Keratinocyte (primary cell): ENCODE measurements around the gene CCNY. TPM values are rescaled to one million over a fixed set of nuclear protein-coding genes. Genes with fewer than 3 reads are reported as not detected.

Experiments
- DNase-seq: peaks from one replicate; pipeline ENCODE4 v3.0.0-alpha.2; 2011; ENCODE audit warnings: low read depth, missing footprints, low spot score
- FAIRE-seq: peaks from 2 replicates; lab custom pipeline; 2011; peaks lifted over from hg19 to GRCh38; lab: Jason Lieb, UNC
- H2AFZ ChIP-seq: 2 replicates; pipeline ENCODE4 v1.6.0; 2012; ENCODE audit warnings: low read length, control low read depth, inconsistent platforms; ENCODE audit not compliant: control insufficient read depth
- H3K27ac ChIP-seq: 2 replicates; pipeline ENCODE4 v1.5.1; 2011; ENCODE audit warnings: low read length; ENCODE audit not compliant: control insufficient read depth, insufficient read depth
- H3K27me3 ChIP-seq: 3 replicates; pipeline ENCODE4 v1.6.0; 2011; ENCODE audit warnings: low read length; ENCODE audit not compliant: control insufficient read depth, insufficient read depth; ENCODE audit errors: extremely low read depth
- H3K36me3 ChIP-seq, 2 experiments: 2 replicates in 1 of 2; 3 replicates in 1 of 2; pipeline ENCODE4 v1.5.1; 2011; ENCODE audit warnings: low read length in 2 of 2, mild to moderate bottlenecking in 1 of 2; ENCODE audit not compliant: control insufficient read depth in 2 of 2, insufficient read depth in 2 of 2; ENCODE audit errors: extremely low read depth in 1 of 2
- H3K4me1 ChIP-seq: 3 replicates; pipeline ENCODE4 v1.5.1; 2011; ENCODE audit warnings: low read length; ENCODE audit not compliant: control insufficient read depth, insufficient read depth; ENCODE audit errors: extremely low read depth
- H3K4me2 ChIP-seq: 3 replicates; pipeline ENCODE4 v1.6.0; 2011; ENCODE audit warnings: low read depth, low read length; ENCODE audit not compliant: control insufficient read depth, insufficient read depth; ENCODE audit errors: extremely low read depth
- H3K4me3 ChIP-seq, 3 experiments: fragments of 200-600 bp in 1 of 3; sonication (generic) in 1 of 3; 2 replicates in 2 of 3; 3 replicates in 1 of 3; pipeline ENCODE4 v1.5.1; 2011 to 2016; ENCODE audit warnings: low read length in 3 of 3, mild to moderate bottlenecking in 3 of 3, control low read depth in 2 of 3, inconsistent platforms in 1 of 3, low read depth in 1 of 3, mixed read lengths in 1 of 3, mixed run types in 1 of 3, moderate library complexity in 1 of 3; ENCODE audit not compliant: control insufficient read depth in 2 of 3, insufficient read depth in 2 of 3; ENCODE audit errors: extremely low read depth in 1 of 3
- H3K79me2 ChIP-seq: 2 replicates; pipeline ENCODE4 v1.6.0; 2012; ENCODE audit warnings: low read length; ENCODE audit not compliant: control insufficient read depth, insufficient read depth
- H3K9ac ChIP-seq: 3 replicates; pipeline ENCODE4 v1.6.0; 2011; ENCODE audit warnings: low read length; ENCODE audit not compliant: control insufficient read depth, insufficient read depth; ENCODE audit errors: extremely low read depth
- H3K9me1 ChIP-seq: 3 replicates; pipeline ENCODE4 v1.6.0; 2011; ENCODE audit warnings: low read length; ENCODE audit not compliant: control insufficient read depth, insufficient read depth; ENCODE audit errors: extremely low read depth
- H3K9me3 ChIP-seq: 2 replicates; pipeline ENCODE4 v1.5.1; 2012; ENCODE audit warnings: low read depth, low read length; ENCODE audit not compliant: control insufficient read depth
- H4K20me1 ChIP-seq: 3 replicates; pipeline ENCODE4 v1.6.0; 2011; ENCODE audit warnings: low read length; ENCODE audit not compliant: control insufficient read depth, insufficient read depth; ENCODE audit errors: extremely low read depth
- CTCF ChIP-seq, 3 experiments: IDR thresholded peaks in 1 of 3; conservative IDR thresholded peaks in 1 of 3; optimal IDR thresholded peaks in 1 of 3; 2 replicates in 2 of 3; 3 replicates in 1 of 3; pipeline versions ENCODE3 to v1.5.1; 2011; ENCODE audit warnings: low read length in 3 of 3, mild to moderate bottlenecking in 3 of 3, moderate library complexity in 2 of 3, control low read depth in 1 of 3, inconsistent platforms in 1 of 3; ENCODE audit not compliant: insufficient read depth in 2 of 3; ENCODE audit errors: extremely low read depth in 1 of 3
- EZH2 ChIP-seq: IDR thresholded peaks from one replicate; pipeline ENCODE4 v1.6.1; 2012; ENCODE audit warnings: inconsistent platforms, mild to moderate bottlenecking, low read length, moderate library complexity
- dilution Hi-C: fragments of 300-500 bp; cut with MboI; formaldehyde crosslinking; loops from one replicate; pipeline ENCODE4 v1.7.0; 2020; ENCODE audit warnings: low sequenced_read_pairs; ENCODE audit not compliant: extremely low pct_ligation_motif_present
- polyA plus RNA-seq, 5 experiments: library from polyadenylated mRNA; depleted of rRNA in 3 of 5; stranded (reverse) in 3 of 5; stranded (forward) in 1 of 5; unstranded in 1 of 5; fragments of >200 nt; gene quantifications; 1 replicate in 1 of 5; 2 replicates in 3 of 5; 3 replicates in 1 of 5; pipeline versions ENCODE4 v1.2.1 to v1.2.3, GENCODE V29; 2011 to 2012; ENCODE audit warnings: missing spikeins in 2 of 5, low read depth in 1 of 5, low replicate concordance in 1 of 5

The CCNY gene
- polyA plus RNA-seq, 1 donor (not counting 4 experiments of a cell fraction or from before 2014, with no cell fraction given) = 58.9 TPM

GRCh38 chr10:35426657-35427056 is 90.3 kb downstream of the CCNY start:
- Histone ChIP-seq H3K4me1 (peaks cover 37% of the 10 kb centered on the region), H3K4me2 (no peak overlapping the region), H3K27ac (no peak overlapping the region), H3K9ac (no peak overlapping the region), H4K20me1 (no peaks in the 10 kb centered on the region), H3K27me3 (no peaks in the 10 kb centered on the region), H3K9me3 (no peaks in the 10 kb centered on the region), H3K36me3 (peaks cover 0 to 6% of the 10 kb centered on the region in 2 experiments), H2AFZ (no peak overlapping the region), H3K79me2 (peaks cover 71% of the 10 kb centered on the region), H3K4me3 (no peak overlapping the region), H3K9me1 (no peaks in the 10 kb centered on the region)
- TF ChIP-seq CTCF (optimal IDR thresholded peaks at IDR 0.05 in 1 of 3, IDR thresholded peaks at IDR 0.05 in 1 of 3, conservative IDR thresholded peaks at IDR 0.05 in 1 of 3; ENCODE audit: extremely low read depth in 1 of 3, insufficient read depth in 2 of 3, low read length in 3 of 3) = no peak
- no peak for TF ChIP-seq EZH2
- FAIRE-seq = no peak
- DNase-seq = no peak
- dilution Hi-C loops = no loop called here

DNA sequence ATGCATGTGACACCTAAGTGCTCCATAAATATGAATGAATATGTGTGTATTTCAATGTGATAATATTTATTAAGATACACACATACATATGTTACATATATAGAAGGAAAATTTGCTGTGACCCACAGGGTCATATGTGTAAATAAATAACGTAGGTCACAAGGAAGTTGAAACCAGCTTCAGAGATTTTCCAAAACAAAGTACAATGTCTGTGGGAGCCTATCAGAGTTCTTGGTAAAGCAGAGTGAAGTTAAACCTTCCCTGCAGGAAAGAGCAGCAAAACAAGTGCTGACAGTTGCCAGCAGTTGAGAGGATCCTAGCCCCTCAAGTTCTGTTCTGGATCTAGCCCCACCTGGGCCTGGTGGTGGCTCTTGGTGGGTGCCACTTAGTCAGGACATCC is 91.2 kb downstream of the CCNY start:
- dilution Hi-C loops = no loop called here
- no peak overlapping the region for H2AFZ ChIP-seq
- no peaks in the 10 kb centered on the region for H3K9me1 ChIP-seq
- H3K9me3 ChIP-seq = no peaks in the 10 kb centered on the region
- no peaks in the 10 kb centered on the region for H4K20me1 ChIP-seq
- DNase-seq = no peak
- peaks cover 67% of the 10 kb centered on the region for H3K79me2 ChIP-seq
- FAIRE-seq = no peak
- H3K4me3 ChIP-seq = no peak overlapping the region
- H3K36me3 ChIP-seq = peaks cover 0 to 6% of the 10 kb centered on the region in 2 experiments
- no peak overlapping the region for H3K27ac ChIP-seq
- no peak for TF ChIP-seq EZH2
- TF ChIP-seq CTCF (optimal IDR thresholded peaks at IDR 0.05 in 1 of 3, IDR thresholded peaks at IDR 0.05 in 1 of 3, conservative IDR thresholded peaks at IDR 0.05 in 1 of 3; ENCODE audit: extremely low read depth in 1 of 3, insufficient read depth in 2 of 3, low read length in 3 of 3) = no peak
- H3K4me2 ChIP-seq = no peak overlapping the region
- H3K9ac ChIP-seq = no peak overlapping the region
- H3K4me1 ChIP-seq = peaks cover 37% of the 10 kb centered on the region
- no peaks in the 10 kb centered on the region for H3K27me3 ChIP-seq
